ENCODE results near the gene PDSS1.

GRCh38 chr10:26729395-26729794, 31.9 kb downstream of the PDSS1 start:
- no peak for TF ChIP-seq CTCF (IDR thresholded peaks at IDR 0.05)
- TF ChIP-seq POLR2A (IDR thresholded peaks at IDR 0.05), result no peak

Data from stomach (tissue), 4 donors.